NOMO-1 treated with dmso at 0.1 percent for 144 hours (cell line): Measurements from ENCODE around the gene CDK14.
"Not testable (repeated sequence)": the region's sequence is repeated elsewhere in the genome, so short reads cannot be mapped to it uniquely, and the experiment has no call there.

Experiments
- DNase-seq: peaks from one replicate; lab custom pipeline; 2025; ENCODE audit not compliant: unreplicated experiment; lab: John Stamatoyannopoulos, UW

The CDK14 gene

DNA sequence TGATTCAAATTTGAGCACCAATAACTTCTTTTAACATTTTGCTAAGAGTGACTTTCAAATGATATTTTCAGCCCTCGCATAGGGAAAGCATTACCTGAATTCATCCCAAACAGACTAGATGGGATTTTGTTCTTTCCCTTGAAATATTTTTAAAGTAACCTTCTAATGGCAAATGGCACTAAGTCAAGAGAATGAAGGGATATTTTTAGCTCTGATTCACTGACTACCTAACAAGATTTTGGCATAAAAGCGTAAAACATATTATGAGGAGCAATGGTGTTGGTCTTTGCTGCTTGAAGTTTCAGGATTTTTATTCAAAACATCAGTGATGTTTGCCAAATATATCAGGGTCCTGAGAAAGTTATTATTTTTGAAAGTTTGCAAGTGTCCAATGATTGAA is 290.3 kb downstream of the CDK14 start:
- no peak for DNase-seq

DNA sequence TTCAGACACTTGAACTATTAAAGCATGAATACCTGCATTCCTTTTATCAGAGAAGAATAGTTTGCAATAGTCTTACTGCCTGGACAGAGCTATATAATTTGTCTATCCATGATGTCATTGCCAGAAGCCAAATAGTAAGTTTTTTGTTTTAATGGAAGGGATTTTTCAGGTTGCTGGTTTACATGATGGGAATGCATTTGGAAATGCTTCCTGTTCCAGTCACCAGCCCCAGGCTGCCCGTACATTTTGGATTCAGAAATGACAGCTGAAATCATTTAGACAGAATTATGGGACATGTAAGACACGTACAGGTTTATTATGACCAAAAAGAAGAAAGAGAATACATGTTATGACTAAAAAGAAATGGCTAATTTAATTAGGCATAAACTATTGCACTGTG is 293.1 kb downstream of the CDK14 start:
- DNase-seq, result no peak

DNA sequence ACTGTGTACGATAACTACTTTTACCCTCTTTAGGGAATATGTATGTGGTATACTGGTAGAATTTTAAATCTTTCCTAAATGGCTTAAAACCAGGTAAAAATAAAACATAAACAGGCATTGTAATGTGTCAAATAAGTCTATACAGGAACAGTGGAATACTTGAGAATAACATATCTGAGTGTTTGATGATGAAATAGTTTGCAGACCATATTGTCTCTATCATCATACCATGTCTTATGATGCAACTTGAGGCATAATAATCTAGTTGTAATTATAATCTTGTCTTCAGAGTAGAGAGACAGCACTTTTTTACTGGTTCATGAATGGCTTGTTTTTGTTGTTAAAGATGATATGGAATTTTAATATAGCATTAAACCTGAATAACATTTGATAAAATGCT is 293.5 kb downstream of the CDK14 start:
- DNase-seq, result no peak

DNA sequence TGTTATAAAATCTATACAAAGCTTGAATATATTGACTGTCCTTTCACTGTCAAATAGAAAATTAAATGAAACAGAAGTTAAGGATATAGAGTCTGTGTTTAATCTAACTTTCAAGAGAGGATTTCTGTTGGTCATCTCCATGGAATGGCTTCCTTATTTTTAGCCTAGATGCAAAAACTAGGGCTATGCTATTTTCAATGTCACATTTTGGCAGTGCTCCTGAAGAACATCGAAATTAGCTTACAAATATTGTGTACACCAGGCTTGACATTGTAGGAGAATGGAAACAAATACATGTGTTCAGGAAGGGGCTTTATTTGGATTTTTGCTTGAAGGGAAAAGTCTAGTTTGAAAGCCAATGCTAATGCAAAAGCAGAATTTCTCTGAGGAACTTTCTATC is 295.4 kb downstream of the CDK14 start:
- no peak for DNase-seq

DNA sequence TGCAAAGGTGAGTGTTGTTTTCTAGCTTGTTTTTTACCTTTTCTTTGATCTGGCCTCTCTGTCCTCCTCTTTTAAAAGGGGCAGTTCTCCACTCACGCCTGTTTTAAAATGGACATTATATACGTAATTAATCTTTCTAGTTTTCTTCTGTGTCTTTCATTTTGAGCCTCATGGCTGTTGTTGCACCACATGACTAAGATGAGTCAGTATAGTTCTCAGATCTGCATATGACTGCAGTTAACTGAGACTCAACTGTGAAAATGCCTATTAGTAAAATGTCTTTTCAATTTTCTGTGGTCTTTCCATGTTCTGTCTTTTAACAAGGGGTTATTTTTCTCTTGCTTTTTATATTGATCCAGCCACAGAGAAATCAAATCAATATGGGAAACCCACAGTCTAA is 296.1 kb downstream of the CDK14 start:
- DNase-seq, result no peak

DNA sequence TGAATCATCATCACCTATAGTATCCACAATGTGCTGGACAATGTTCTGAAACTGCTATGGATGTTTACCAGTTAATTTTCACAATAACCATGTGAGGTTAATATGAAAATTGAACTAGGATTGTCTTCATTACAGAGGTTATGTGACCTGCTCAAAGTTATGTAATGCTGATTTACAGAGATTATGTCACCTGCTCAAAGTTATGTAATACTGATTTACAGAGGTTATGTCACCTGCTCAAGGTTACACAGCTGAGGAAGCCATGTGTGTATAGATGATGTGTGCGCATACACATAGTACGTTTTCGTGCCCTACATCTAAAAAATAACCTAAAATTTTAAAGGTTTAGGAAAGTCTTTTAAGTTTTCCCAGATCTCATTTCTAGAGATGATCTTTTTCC is 298.0 kb downstream of the CDK14 start:
- no peak for DNase-seq

DNA sequence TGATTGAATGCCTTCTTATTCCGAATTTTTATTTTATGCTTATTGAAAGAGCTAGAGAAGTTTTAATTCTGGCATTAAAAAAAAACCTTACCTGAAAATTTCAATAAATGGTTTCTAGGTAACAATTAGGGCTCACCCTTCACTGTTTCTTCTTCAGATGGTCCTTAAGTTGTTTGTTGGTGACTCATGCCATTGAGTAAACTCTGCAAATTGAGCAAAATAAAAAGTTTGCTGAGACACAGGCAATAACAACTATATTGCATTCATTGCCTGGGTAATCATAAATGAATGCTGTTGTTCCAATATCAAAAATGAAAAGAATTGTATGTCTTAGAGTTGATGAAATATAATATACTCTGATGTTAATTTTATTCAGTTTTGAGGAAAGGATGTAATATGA is 300.3 kb downstream of the CDK14 start:
- no peak for DNase-seq

DNA sequence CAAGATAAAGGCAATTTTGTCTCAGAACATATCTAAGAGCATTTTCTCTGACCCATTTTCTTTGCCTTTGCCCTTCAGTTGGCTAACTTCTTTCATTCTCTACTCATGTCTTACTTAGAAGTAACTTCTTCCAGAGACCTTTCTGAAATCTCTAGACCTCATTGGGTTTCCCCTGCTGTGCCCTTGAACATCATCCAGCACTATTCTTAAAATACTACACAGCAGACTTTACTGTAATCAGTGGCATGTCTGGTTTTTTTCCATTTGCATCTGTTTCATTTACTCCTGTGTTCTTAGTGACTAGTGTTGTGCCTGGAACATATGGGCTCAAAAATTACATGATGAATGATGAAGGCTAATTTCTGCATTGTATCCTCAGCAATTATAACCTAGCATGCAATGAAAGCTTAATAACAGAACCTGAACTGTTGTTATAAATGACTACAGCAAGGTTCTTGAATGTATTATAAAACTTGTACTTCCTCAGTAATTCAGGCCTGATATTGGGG is 301.9 kb downstream of the CDK14 start:
- DNase-seq, result no peak

DNA sequence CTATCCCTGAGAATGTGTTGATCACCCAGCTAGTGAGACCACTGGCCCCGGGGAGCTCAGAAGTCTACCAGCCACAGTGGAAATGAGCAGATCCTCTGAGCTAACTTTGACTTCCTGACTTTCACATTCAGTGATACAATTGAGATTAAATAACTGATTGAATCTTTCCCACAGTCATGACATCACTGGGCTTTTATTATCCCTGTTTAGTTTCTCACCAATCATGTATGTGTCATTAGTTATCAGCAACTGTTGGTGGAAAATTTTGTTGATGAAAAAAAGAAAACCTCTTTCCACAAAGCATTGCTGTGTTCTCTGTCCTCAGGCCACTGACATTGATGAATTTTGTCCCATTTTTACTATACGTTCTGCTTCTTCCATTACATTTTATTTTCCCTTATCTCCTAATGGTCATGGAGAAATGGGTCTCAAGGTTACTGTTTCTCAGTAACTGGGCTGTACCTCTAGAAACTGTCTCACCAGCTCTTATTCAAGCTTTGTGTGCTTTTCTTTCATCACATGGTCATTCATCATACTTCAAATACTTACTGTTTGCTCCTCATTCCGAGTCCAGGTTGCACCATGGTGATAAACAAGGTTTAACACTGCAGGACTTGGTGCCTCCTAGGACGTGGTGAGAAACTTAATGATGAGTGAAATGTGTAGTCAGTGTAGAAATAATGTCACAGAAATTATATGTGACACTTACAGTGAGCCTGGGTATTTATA is 304.7 kb downstream of the CDK14 start:
- DNase-seq, result no peak

DNA sequence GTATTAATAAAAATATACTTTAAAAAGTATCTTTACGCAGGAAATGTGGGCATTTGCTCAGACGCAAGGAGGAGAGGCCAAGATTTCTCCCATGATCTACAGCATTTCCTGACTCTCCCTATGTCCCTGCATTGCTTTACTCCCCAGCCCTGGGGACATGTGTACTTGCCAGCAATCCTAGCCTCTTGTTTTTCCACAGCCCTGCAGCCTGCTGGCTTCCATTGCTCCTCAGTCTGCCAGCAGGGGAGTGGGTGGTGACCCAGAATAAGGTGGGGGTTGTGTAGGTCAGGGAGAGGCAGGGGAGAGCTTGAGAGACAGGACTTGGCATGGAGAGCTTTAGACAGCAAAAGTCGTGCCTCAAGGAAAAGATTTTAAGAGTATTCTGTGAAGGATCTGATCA is 307.7 kb downstream of the CDK14 start:
- no peak for DNase-seq

DNA sequence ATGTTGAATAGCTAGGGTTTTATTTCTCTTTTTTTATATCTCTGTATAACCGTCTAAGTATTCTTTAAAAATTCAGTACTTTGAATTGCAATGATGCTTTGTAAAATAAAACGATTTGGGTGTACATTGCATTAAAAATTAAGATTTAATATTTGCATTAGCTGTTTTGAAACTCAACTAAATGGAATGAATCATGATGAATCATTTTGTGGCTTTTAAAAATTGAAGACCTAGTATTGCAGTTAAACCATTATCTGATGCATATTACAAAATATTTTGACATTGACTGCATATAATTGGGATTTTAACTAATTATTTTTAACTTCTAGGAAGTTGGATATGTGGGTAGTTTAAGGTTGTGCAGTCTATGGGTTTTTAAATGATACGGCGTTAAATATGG is 314.0 kb downstream of the CDK14 start:
- DNase-seq, result peak; percentile 24

DNA sequence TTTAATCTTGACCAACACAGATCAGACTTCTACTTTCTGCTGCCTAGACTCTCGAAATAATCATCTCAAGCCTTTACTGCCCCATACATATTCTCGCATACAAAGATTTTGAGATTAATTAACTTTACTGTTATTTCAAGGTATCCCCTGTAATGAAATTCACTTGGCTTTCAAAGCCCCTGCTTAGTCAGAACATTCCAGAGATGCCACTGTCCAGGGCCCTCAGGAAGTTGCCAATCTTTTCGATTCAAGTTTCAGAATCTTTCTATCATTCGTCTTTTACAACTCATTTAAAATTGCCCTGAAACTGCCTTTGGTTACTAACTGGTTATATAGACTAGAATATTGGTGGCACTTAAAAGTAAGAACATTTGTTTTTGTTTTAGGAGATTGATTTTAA is 320.2 kb downstream of the CDK14 start:
- DNase-seq, result no peak

DNA sequence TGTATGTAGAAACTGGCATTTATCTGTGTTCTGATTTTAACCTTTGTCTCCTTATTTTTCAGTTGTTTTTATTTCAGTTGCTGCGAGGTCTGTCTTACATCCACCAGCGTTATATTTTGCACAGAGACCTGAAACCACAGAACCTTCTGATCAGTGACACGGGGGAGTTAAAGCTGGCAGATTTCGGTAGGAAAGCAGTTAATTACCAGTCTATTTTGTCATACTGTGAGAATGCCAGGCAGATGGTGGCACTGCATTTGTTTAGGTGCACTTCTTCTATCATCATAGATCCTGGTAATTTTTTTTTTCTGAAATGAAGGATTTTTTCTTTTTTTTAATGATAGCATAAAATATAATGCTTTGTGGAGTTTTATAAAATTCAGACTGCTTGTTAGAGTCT is 321.4 kb downstream of the CDK14 start:
- DNase-seq, result no peak

DNA sequence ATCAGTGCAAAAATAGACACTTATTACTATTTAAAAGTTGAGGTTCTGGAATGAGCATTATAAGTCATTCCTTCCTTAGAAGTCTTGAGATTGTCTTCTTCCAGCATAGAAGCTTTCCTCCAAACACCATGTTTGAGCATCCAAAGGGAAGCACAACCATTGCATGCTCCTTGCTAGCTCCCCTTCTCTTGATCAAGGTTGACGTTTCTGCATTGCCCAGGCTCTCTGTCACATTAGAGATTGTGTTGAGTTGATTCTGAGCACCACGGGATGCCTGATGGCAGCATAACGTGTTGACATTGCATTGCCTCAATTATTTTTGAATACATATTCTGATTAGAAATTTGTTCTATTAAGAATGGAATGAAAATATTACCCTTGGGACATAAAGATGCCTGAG is 322.2 kb downstream of the CDK14 start:
- DNase-seq, result no peak

DNA sequence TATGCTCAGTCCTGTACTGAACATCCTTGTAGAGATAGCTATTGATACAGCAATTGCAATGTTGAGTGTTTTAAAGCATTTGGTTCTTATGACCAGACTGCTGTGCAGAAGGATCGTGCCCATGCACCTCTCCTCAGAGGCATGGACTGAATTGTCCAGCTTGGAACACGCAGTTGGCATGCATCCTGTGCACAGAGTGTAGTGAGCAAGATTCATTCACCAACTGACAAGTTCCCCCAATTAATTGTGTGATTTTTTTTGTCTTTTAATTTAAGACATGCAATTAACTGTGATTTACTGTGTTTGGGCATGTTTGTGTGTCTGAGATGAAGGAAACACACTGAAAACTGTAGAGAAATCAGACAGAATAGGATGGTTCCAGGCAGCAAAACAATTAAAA is 323.7 kb downstream of the CDK14 start:
- no peak for DNase-seq

DNA sequence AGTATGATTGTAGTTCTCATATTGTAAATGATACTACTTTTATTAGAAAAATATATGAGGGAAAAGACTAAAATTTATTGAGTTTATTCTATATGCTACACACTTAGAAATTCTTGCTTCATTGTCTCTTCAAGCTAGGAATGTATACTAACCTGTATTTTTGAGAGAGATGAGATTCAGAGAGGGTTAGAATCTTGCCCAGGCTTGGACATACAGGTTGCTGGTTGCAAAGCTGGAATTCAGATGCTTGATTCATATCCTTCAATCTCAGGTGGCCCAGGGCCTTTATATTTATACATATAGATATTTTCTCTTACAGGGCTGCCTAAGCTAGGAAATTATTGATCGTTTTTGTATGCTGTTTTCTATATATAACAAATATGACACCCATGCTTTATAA is 324.2 kb downstream of the CDK14 start:
- DNase-seq, result no peak

DNA sequence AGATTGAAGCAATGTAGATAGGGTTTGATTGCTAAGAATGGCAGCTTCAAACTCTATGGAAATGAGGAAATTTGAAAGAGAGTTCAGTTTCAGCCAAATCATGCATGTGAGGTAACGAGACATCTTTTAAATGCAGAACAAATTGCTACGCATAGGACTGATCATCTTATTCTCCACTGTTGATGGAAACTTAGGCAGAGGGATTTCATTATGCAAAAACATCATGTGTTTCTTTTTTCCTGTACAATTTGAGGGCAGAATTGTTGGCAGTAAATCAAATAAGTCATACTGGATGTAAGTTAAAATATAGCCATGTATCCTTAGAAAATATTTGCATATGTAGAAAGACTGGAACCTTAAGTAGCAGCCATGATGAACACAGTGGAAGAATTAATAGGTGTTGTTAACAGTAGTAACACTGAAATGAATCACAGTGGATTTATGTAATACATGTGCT is 327.4 kb downstream of the CDK14 start:
- DNase-seq, result no peak

DNA sequence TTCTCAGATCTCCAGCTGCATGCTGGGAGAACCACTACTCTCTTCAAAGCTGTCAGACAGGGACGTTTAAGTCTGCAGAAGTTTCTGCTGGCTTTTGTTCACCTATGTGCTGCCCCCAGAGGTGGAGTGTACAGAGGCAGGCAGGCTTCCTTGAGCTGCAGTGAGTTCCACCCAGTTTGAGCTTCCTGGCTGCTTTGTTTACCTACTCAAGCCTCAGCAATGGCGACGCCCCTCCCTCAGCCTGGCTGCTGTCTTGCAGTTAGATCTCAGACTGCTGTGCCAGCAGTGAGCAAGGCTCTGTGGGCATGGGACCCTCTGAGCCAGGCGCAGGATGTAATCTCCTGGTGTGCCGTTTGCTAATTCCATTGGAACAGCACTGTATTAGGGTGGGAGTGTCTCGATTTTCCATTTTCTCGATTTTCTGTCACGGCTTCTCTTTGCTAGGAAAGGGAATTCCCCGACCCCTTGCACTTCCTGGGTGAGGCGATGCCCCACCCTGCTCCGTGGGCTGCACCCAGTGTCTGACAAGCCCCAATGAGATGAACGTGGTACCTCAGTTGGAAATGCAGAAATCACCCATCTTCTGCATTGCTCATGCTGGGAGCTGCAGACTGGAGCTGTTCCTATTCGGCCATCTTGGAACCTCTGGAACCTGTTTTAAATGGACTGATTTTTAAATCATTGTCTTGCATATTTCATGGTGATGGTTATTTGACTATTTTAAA is 332.7 kb downstream of the CDK14 start:
- not testable (repeated sequence) for DNase-seq

DNA sequence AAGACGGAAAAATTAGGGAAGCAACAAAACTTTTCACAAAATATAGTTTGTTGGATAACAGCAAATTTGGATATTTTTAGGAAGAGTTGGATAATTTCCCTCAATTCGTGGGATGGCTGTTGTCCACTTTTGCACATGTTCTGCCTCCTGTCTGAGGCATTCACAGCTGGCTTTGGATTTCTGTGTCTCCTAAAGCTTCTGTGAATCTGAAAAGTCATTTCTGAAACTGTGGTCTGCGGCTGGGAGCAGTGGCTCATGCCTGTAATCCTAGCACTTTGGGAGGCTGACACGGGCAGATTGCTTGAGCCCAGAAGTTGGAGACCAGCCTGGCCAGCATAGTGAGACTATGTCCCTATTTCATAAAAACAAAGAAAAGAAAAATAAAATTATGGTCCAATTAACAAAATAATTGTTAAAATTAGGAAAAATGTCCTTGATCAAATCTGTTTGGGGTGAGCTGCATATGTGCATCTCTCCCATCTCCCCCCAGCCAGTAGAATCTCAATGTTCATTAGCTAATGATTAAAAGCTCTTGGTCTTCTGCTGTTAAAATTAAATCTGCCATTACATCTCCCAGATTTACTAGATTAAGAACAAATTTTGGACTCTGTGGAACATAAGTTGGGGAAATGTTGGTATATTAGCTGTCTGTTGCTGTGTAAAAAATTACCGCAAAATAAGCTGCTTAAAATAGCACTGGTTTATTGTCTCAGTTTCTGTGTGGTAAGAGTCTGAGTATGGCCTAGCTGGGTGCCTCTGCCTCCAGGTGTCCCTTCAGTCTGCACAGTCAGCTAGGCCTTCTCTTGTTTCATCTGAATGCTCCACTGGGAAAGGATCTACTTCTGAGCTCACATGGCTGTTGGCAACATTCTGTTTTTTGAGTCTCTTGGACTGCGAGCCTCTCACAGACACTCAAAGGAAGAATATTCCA is 336.1 kb downstream of the CDK14 start:
- DNase-seq, result no peak

DNA sequence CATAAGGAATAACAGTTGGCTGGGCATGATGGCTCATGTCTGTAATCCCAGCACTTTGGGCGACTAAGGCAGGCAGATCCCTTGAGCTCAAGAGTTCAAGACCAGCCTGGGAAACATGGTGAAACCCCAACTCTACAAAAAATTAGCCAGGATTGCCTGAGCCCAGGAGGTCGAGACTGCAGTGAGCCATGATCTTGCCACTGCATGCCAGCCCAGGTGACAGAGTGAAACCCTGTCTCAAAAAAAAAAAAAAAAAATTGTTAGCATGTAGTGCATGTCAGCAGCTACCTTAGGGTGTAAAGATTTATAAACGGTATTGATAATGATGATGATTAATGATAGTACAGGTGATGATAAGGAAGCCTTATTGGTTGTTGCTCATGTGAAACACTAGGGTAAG is 336.9 kb downstream of the CDK14 start:
- no peak for DNase-seq

DNA sequence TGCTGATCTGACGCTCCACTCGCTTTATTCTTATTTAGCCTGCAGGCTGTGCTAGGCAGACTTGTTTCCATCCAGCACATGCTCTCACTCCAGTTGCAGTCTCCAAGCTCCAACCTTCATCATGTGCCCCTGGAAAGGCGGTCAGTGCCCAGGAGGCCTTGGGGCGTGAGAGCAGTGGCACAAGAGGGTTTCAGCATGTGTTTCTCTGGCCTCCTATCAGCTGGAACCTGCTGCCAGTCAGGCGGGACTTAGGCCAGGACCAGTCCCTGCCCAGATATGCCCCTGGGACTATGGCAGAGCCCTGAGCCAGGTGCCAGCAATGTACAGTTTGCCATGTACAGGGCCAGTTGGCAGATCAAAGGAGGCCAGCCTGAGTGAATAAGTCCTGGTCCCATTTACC is 337.9 kb downstream of the CDK14 start:
- no peak for DNase-seq
